ENCODE measurements around the gene PRND. TPM values are rescaled to one million over a fixed set of nuclear protein-coding genes. Genes with fewer than 3 reads are reported as not detected.
A peak's percentile ranks its signal among the peaks of the same experiment; 100 is the strongest.

PRND gene
- total RNA-seq, 2 experiments from 2014 or later = not detected

- intact Hi-C loops (cut with micrococcal nuclease) = no loop called here
- Mint-ChIP-seq H3K36me3 (no peaks in the 10 kb centered on the region), H3K4me1 (ENCODE audit: low read depth) (peaks cover 3% of the 10 kb centered on the region), H3K27ac (no peak overlapping the region), H3K27me3 (no peaks in the 10 kb centered on the region), H3K4me3 (no peak overlapping the region), H3K9me3 (peaks cover 3% of the 10 kb centered on the region)
- DNase-seq = no peak
- POLR2A ChIA-PET = no interaction called here
- CTCF ChIA-PET = interaction anchor here (0.7 to 2.0 kb wide), 2 partner anchors 11 to 117 kb away, joined by 3 to 7 read pairs; no protein-coding TSS in a partner anchor
These were observed 12.2 kb upstream of the PRND start for GRCh38 chr20:4709261-4710105.

- H3K27ac Mint-ChIP-seq = no peak overlapping the region
- ChIA-PET POLR2A (no interaction called here), CTCF (interaction anchor here (2.0 kb wide), 1 partner anchor 10 kb away, joined by 7 read pairs; no protein-coding TSS in a partner anchor)
- H3K4me3 Mint-ChIP-seq = no peak overlapping the region
- peaks cover 3% of the 10 kb centered on the region for H3K9me3 Mint-ChIP-seq
- H3K4me1 Mint-ChIP-seq (ENCODE audit: low read depth) = peaks cover 3% of the 10 kb centered on the region
- intact Hi-C loops (cut with micrococcal nuclease) = no loop called here
- H3K36me3 Mint-ChIP-seq = no peaks in the 10 kb centered on the region
- DNase-seq = no peak
- no peaks in the 10 kb centered on the region for H3K27me3 Mint-ChIP-seq
These were observed 11.6 kb upstream of the PRND start for GRCh38 chr20:4710106-4710475.

- CTCF ChIA-PET = no interaction called here
These were observed 10.2 kb upstream of the PRND start for GRCh38 chr20:4711511-4711910.

GRCh38 chr20:4713401-4713800, 8.3 kb upstream of the PRND start:
- Mint-ChIP-seq H3K9me3 (peaks cover 3% of the 10 kb centered on the region), H3K4me3 (no peak overlapping the region), H3K4me1 (ENCODE audit: low read depth) (peaks cover 3% of the 10 kb centered on the region), H3K27ac (no peak overlapping the region), H3K27me3 (no peaks in the 10 kb centered on the region), H3K36me3 (no peaks in the 10 kb centered on the region)
- DNase-seq = no peak
- intact Hi-C loops (cut with micrococcal nuclease) = no loop called here
- ChIA-PET POLR2A (no interaction called here), CTCF (interaction anchor here (1.3 kb wide), 1 partner anchor 100 kb away, joined by 4 read pairs; no protein-coding TSS in a partner anchor)

More at GRCh38 chr20:4711511-4711910, 10.2 kb upstream of the PRND start:
- POLR2A ChIA-PET = no interaction called here
- H3K36me3 Mint-ChIP-seq = no peaks in the 10 kb centered on the region
- intact Hi-C loops (cut with micrococcal nuclease) = no loop called here
- no peak overlapping the region for H3K27ac Mint-ChIP-seq
- no peaks in the 10 kb centered on the region for H3K27me3 Mint-ChIP-seq
- H3K9me3 Mint-ChIP-seq = peaks cover 3% of the 10 kb centered on the region
- H3K4me3 Mint-ChIP-seq = no peak overlapping the region
- peaks cover 3% of the 10 kb centered on the region for H3K4me1 Mint-ChIP-seq (ENCODE audit: low read depth)
- DNase-seq = no peak

- no peaks in the 10 kb centered on the region for H3K27me3 Mint-ChIP-seq
- peaks cover 3% of the 10 kb centered on the region for H3K9me3 Mint-ChIP-seq
- ChIA-PET POLR2A (no interaction called here), CTCF (interaction anchor here (1.7 to 2.4 kb wide), 3 partner anchors 101 to 109 kb away, joined by 7 to 13 read pairs (median 8); no protein-coding TSS in a partner anchor)
- no peaks in the 10 kb centered on the region for H3K36me3 Mint-ChIP-seq
- DNase-seq = no peak
- H3K4me1 Mint-ChIP-seq (ENCODE audit: low read depth) = peaks cover 3% of the 10 kb centered on the region
- H3K27ac Mint-ChIP-seq = no peak overlapping the region
- no peak overlapping the region for H3K4me3 Mint-ChIP-seq
- intact Hi-C loops (cut with micrococcal nuclease) = no loop called here
These were observed 6.9 kb upstream of the PRND start for GRCh38 chr20:4714818-4715217.

GRCh38 chr20:4717816-4718570, 3.7 kb upstream of the PRND start:
- H3K4me3 Mint-ChIP-seq = no peak overlapping the region
- peaks cover 3% of the 10 kb centered on the region for H3K9me3 Mint-ChIP-seq
- ChIA-PET POLR2A (no interaction called here), CTCF (interaction anchor here (9.9 kb wide), 1 partner anchor 107 kb away, joined by 194 read pairs; no protein-coding TSS in a partner anchor)
- intact Hi-C loops (cut with micrococcal nuclease) = no loop called here
- peaks cover 6% of the 10 kb centered on the region for H3K4me1 Mint-ChIP-seq (ENCODE audit: low read depth)
- no peaks in the 10 kb centered on the region for H3K27me3 Mint-ChIP-seq
- no peak for DNase-seq
- no peaks in the 10 kb centered on the region for H3K36me3 Mint-ChIP-seq
- H3K27ac Mint-ChIP-seq = no peak overlapping the region

- no peak for DNase-seq
- H3K36me3 Mint-ChIP-seq = no peaks in the 10 kb centered on the region
- no peak overlapping the region for H3K4me3 Mint-ChIP-seq
- no peak overlapping the region for H3K27ac Mint-ChIP-seq
- H3K9me3 Mint-ChIP-seq = no peaks in the 10 kb centered on the region
- intact Hi-C loops (cut with micrococcal nuclease) = no loop called here
- no peaks in the 10 kb centered on the region for H3K27me3 Mint-ChIP-seq
- H3K4me1 Mint-ChIP-seq (ENCODE audit: low read depth) = peaks cover 6% of the 10 kb centered on the region
- ChIA-PET POLR2A (no interaction called here), CTCF (interaction anchor here (1.7 to 9.9 kb wide), 5 partner anchors 16 to 116 kb away, joined by 6 to 194 read pairs (median 8); no protein-coding TSS in a partner anchor)
These were observed 2.5 kb upstream of the PRND start for GRCh38 chr20:4719190-4719589.

GRCh38 chr20:4720041-4720976, 1.4 kb upstream of the PRND start:
- Mint-ChIP-seq H3K4me1 (ENCODE audit: low read depth) (peaks cover 6% of the 10 kb centered on the region), H3K4me3 (no peak overlapping the region), H3K9me3 (no peaks in the 10 kb centered on the region), H3K36me3 (no peaks in the 10 kb centered on the region), H3K27me3 (no peaks in the 10 kb centered on the region), H3K27ac (no peak overlapping the region)
- POLR2A ChIA-PET = no interaction called here
- peak; percentile 85 for DNase-seq
- intact Hi-C loops (cut with micrococcal nuclease) = loop anchor here (1.0 to 10.0 kb wide), 3 partner anchors 106 to 616 kb away; no protein-coding TSS in a partner anchor
- CTCF ChIA-PET = interaction anchor here (0.8 to 9.9 kb wide), 20 partner anchors 11 to 230 kb away, joined by 3 to 194 read pairs (median 6); no protein-coding TSS in a partner anchor

GRCh38 chr20:4720977-4721349, 746 bp upstream of the PRND start:
- CTCF ChIA-PET = interaction anchor here (0.9 to 9.9 kb wide), 18 partner anchors 12 to 229 kb away, joined by 3 to 194 read pairs (median 6); no protein-coding TSS in a partner anchor
- H3K36me3 Mint-ChIP-seq = no peaks in the 10 kb centered on the region
- no peak overlapping the region for H3K27ac Mint-ChIP-seq
- intact Hi-C loops (cut with micrococcal nuclease) = loop anchor here (1.0 to 10.0 kb wide), 3 partner anchors 107 to 616 kb away; no protein-coding TSS in a partner anchor
- no peak for DNase-seq
- no peaks in the 10 kb centered on the region for H3K27me3 Mint-ChIP-seq
- H3K4me1 Mint-ChIP-seq (ENCODE audit: low read depth) = peaks cover 6% of the 10 kb centered on the region
- H3K9me3 Mint-ChIP-seq = no peaks in the 10 kb centered on the region
- POLR2A ChIA-PET = no interaction called here
- no peak overlapping the region for H3K4me3 Mint-ChIP-seq

- intact Hi-C loops (cut with micrococcal nuclease) = loop anchor here (10.0 kb wide), 1 partner anchor 618 kb away; no protein-coding TSS in a partner anchor
- POLR2A ChIA-PET = no interaction called here
- no peaks in the 10 kb centered on the region for H3K27me3 Mint-ChIP-seq
These were observed 862 bp downstream of the PRND start for GRCh38 chr20:4722571-4722970.

GRCh38 chr20:4722993-4723392, 1.3 kb downstream of the PRND start:
- Mint-ChIP-seq H3K27ac (no peak overlapping the region), H3K4me1 (ENCODE audit: low read depth) (peaks cover 16% of the 10 kb centered on the region), H3K27me3 (no peaks in the 10 kb centered on the region), H3K36me3 (no peaks in the 10 kb centered on the region), H3K9me3 (no peaks in the 10 kb centered on the region), H3K4me3 (no peak overlapping the region)
- ChIA-PET CTCF (interaction anchor here (1.1 to 9.9 kb wide), 5 partner anchors 13 to 121 kb away, joined by 3 to 194 read pairs (median 5); no protein-coding TSS in a partner anchor), POLR2A (no interaction called here)
- no peak for DNase-seq
- intact Hi-C loops (cut with micrococcal nuclease) = loop anchor here (10.0 kb wide), 1 partner anchor 618 kb away; no protein-coding TSS in a partner anchor

More at GRCh38 chr20:4722571-4722970, 862 bp downstream of the PRND start:
- Mint-ChIP-seq H3K9me3 (no peaks in the 10 kb centered on the region), H3K36me3 (no peaks in the 10 kb centered on the region), H3K27ac (no peak overlapping the region), H3K4me1 (ENCODE audit: low read depth) (peaks cover 16% of the 10 kb centered on the region), H3K4me3 (no peak overlapping the region)
- CTCF ChIA-PET = interaction anchor here (1.1 to 9.9 kb wide), 6 partner anchors 13 to 121 kb away, joined by 3 to 194 read pairs (median 6); no protein-coding TSS in a partner anchor
- DNase-seq = no peak

All from activated CD4-positive, alpha-beta memory T cell treated with anti-CD3 and anti-CD28 coated beads for 36 hours (primary cell).